Nephron (organoid): ENCODE results near the gene ENG.

ENCODE experiments used
- H3K27ac Mint-ChIP-seq, 3 experiments: 2 replicates each; pipeline ENCODE4 v1.8.0; 2020; ENCODE audit warnings: mixed read lengths in 3 of 3, mild to moderate bottlenecking in 2 of 3, moderate library complexity in 1 of 3
- H3K27me3 Mint-ChIP-seq: 2 replicates; pipeline ENCODE4 v1.8.0; 2021; ENCODE audit warnings: low read depth, mild to moderate bottlenecking, moderate library complexity, mixed read lengths
- H3K36me3 Mint-ChIP-seq: 2 replicates; pipeline ENCODE4 v1.8.0; 2020; ENCODE audit warnings: low read depth, mixed read lengths
- H3K4me1 Mint-ChIP-seq: 2 replicates; pipeline ENCODE4 v1.8.0; 2020; ENCODE audit warnings: mixed read lengths
- H3K4me3 Mint-ChIP-seq, 3 experiments: 2 replicates each; pipeline ENCODE4 v1.8.0; 2020; ENCODE audit warnings: mild to moderate bottlenecking in 3 of 3, mixed read lengths in 3 of 3, moderate library complexity in 2 of 3
- H3K9me3 Mint-ChIP-seq: 2 replicates; pipeline ENCODE4 v1.8.0; 2020; ENCODE audit warnings: mixed read lengths
- CTCF ChIP-seq, 3 experiments: fragments of 200-600 bp; sonication (generic); IDR thresholded peaks; one replicate each; pipeline ENCODE4 v1.5.0; 2021; ENCODE audit warnings: antibody characterized with exemption in 3 of 3; ENCODE audit not compliant: unreplicated experiment in 3 of 3

Gene ENG

DNA sequence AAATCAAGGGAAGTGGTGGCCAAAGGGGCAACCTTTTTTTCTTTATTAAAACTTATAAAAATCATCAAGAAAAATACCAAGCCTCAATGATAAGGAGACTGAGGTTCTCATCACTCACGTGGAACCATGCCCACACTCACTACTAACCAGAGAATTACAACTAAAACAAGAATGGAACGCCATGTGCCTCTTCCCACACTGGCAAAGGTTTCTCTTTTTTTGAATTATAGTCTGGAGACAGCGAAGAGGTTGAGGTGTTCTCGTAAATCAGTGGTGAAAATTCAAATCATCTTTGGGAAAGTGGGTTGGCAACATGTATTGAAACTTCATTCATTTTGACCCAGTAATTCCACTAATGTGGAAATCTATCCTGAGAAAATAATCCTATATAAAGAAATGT is 32.4 kb downstream of the ENG start:
- no peak overlapping the region for H3K4me3 Mint-ChIP-seq
- no peak for TF ChIP-seq CTCF (IDR thresholded peaks at IDR 0.05; ENCODE audit: unreplicated experiment in 3 of 3)
- H3K27ac Mint-ChIP-seq = no peak overlapping the region
- peaks cover 3% of the 10 kb centered on the region for H3K27me3 Mint-ChIP-seq
- H3K4me1 Mint-ChIP-seq = peaks cover 34% of the 10 kb centered on the region
- no peaks in the 10 kb centered on the region for H3K9me3 Mint-ChIP-seq
- peaks cover 4% of the 10 kb centered on the region for H3K36me3 Mint-ChIP-seq

DNA sequence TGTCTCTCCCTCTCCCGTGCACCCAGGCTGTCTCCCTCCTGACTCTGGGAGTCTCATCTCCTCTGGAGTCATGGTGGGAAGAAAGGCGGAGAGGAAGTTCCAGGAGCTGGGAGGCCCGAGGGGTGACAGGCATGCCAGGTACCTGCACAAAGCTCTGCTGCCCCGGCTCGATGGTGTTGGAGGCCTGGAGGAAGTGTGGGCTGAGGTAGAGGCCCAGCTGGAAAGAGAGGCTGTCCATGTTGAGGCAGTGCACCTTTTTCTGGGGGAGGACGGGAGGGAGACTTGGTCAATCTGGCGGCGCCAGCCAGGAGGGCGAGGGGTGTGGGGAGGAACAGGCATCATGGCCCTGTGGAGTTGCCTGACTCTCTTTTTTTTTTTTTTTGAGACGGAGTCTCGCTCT is 35.9 kb downstream of the ENG start:
- Mint-ChIP-seq H3K4me3 (no peak overlapping the region), H3K27ac (peak overlapping the region in 1 of 3 experiments; percentile 92), H3K36me3 (peaks cover 4% of the 10 kb centered on the region), H3K4me1 (peaks cover 23% of the 10 kb centered on the region), H3K9me3 (no peaks in the 10 kb centered on the region), H3K27me3 (no peaks in the 10 kb centered on the region)
- no peak for TF ChIP-seq CTCF (IDR thresholded peaks at IDR 0.05; ENCODE audit: unreplicated experiment in 3 of 3)

DNA sequence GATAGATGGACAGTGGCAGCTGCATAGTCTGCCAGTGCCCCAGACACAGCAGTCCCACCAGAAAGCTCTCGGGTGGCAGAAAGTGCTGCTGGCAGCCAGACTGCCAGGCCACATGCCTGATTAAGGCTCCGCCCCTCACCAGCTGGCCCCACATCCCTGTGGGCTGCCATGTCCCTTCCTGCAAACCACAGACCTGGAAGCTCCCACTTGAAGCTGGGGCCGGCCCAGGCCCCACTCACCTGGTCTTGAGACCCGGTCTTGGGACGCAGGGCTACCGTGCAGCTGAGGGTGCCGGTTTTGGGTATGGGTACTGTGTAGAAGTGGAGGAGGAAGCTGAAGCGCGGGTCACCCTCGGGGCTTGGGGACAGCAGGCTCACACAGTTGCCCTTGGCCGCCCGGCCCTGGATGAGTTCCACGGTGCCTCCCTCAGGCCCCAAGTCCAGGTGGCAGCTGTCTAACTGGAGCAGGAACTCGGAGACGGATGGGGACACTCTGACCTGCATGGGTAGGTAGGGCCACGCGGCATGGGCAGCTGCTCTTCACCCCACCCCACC is 36.5 kb downstream of the ENG start:
- peak overlapping the region; percentile 76 to 92 (median 79) for H3K27ac Mint-ChIP-seq
- peaks cover 23% of the 10 kb centered on the region for H3K4me1 Mint-ChIP-seq
- no peaks in the 10 kb centered on the region for H3K9me3 Mint-ChIP-seq
- no peak overlapping the region for H3K4me3 Mint-ChIP-seq
- H3K27me3 Mint-ChIP-seq = no peaks in the 10 kb centered on the region
- H3K36me3 Mint-ChIP-seq = peaks cover 4% of the 10 kb centered on the region
- TF ChIP-seq CTCF (IDR thresholded peaks at IDR 0.05; ENCODE audit: unreplicated experiment in 3 of 3) = no peak

- Mint-ChIP-seq H3K4me1 (peaks cover 18% of the 10 kb centered on the region), H3K4me3 (no peak overlapping the region), H3K27me3 (no peaks in the 10 kb centered on the region), H3K27ac (peak overlapping the region; percentile 76 to 92 (median 79)), H3K9me3 (no peaks in the 10 kb centered on the region), H3K36me3 (peaks cover 8% of the 10 kb centered on the region)
- no peak for TF ChIP-seq CTCF (IDR thresholded peaks at IDR 0.05; ENCODE audit: unreplicated experiment in 3 of 3)
Observed at GRCh38 chr9:127816728-127817127, 37.7 kb downstream of the ENG start.

DNA sequence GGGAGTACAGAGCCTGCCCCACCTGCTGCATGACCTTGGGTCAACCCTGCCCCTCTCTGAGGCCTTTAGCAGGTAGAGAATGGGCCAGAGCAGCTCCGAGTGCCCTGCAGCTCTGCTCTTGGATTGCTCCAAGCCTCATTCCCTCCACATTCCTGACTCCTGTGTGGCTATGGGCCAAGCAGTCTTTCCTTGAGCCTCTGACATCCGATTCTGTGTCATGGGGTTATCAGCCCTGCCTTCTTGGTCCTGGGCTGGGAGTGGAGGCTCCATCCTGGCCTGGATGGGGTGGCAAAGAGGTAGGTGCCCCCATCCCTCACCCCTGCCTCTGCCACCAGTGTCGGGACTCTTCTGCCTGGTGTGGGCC is 38.1 kb downstream of the ENG start:
- Mint-ChIP-seq H3K27ac (no peak overlapping the region), H3K27me3 (no peaks in the 10 kb centered on the region), H3K36me3 (peaks cover 8% of the 10 kb centered on the region), H3K4me3 (no peak overlapping the region), H3K9me3 (no peaks in the 10 kb centered on the region), H3K4me1 (peaks cover 18% of the 10 kb centered on the region)
- no peak for TF ChIP-seq CTCF (IDR thresholded peaks at IDR 0.05; ENCODE audit: unreplicated experiment in 3 of 3)

- no peak overlapping the region for H3K27ac Mint-ChIP-seq
- H3K27me3 Mint-ChIP-seq = no peaks in the 10 kb centered on the region
- H3K36me3 Mint-ChIP-seq = peaks cover 8% of the 10 kb centered on the region
- H3K4me3 Mint-ChIP-seq = no peak overlapping the region
- peaks cover 18% of the 10 kb centered on the region for H3K4me1 Mint-ChIP-seq
- H3K9me3 Mint-ChIP-seq = no peaks in the 10 kb centered on the region
- no peak for TF ChIP-seq CTCF (IDR thresholded peaks at IDR 0.05; ENCODE audit: unreplicated experiment in 3 of 3)
Observed at GRCh38 chr9:127815512-127816361, 38.7 kb downstream of the ENG start.
